Panc1 (cell line): Measurements from ENCODE around the gene PATE2.

ENCODE experiments used
- CTCF ChIP-seq: fragments of 450-650 bp; IDR thresholded peaks from 2 replicates; pipeline ENCODE4 v1.5.1; 2017; ENCODE audit warnings: mild to moderate bottlenecking
- POLR2AphosphoS5 ChIP-seq: IDR thresholded peaks from 2 replicates; pipeline ENCODE4 v1.6.1; 2012; ENCODE audit warnings: mild to moderate bottlenecking, low read depth, low read length, moderate library complexity

GRCh38 chr11:125802387-125802786, 23.8 kb upstream of the PATE2 start:
- TF ChIP-seq CTCF, result no peak
- no peak for TF ChIP-seq POLR2AphosphoS5
